Stomach (tissue), 4 donors: ENCODE results near the gene DUSP16.

Source experiments
- CTCF ChIP-seq, 7 experiments: fragments of 450-650 bp in 4 of 7; fragments of 200-600 bp in 3 of 7; sonication (generic) in 3 of 7; IDR thresholded peaks; one replicate each; pipeline ENCODE4 v1.5.1; 2016 to 2019; ENCODE audit warnings: antibody characterized with exemption in 7 of 7, control low read depth in 2 of 7, mild to moderate bottlenecking in 1 of 7
- POLR2A ChIP-seq, 4 donors: fragments of 450-650 bp; IDR thresholded peaks; one replicate each; pipeline ENCODE4 v1.6.1; 2016; ENCODE audit warnings: antibody characterized with exemption in 4 of 4, control low read depth in 2 of 4, mild to moderate bottlenecking in 1 of 4, moderate library complexity in 1 of 4

DNA sequence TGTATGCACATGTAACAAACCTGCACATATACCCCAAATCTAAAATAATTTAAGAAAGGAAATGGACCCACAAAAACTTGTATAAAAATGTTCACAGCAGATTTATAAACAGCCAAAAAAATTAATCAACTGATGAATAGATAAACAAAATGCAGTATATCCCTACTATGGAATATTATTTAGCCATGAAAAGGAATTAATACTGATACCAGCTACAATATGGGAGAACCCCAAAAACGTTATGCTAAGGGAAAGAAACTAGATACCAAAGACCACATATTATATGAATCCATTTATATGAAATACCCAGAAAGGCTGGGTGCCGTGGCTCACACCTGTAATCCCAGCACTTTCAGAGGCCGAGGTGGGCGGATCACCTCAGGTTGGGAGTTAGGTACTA is 20.9 kb downstream of the DUSP16 start:
- TF ChIP-seq CTCF (IDR thresholded peaks at IDR 0.05) = no peak
- no peak for TF ChIP-seq POLR2A (IDR thresholded peaks at IDR 0.05)
